Measurements from ENCODE around the gene TMEM54.

Gene TMEM54

DNA sequence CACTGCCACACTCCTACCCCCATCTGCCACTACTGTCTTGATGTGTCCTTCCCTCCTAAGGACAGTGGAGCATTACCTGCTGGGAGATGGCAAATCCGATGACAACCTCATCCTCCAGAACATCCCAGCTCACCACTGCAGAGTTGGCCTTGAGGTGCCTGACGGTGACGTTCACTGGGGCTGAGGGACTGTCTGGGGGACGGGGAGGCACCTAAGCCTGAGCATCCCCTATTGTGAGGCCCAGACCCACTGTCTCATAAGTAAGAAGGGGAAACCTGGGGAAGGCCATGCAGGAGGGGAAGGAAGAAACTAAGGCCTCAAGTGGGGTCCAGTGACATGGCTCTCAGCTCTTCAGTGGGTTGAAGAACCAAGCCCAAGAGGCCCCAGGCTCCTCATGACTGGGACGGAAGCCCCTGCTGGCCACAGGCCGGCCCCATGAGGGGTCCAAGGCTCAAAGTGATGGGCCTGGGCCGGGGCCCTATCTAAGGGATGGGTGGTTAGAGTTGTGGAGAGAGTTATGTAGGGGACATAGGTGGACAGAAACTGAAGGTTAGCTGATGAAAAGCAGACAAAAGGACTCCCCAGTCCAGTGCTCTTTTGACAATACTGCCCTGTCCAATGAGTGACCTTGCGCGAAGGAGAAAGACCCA lies 32.3 kb downstream of the TMEM54 start:
- Mint-ChIP-seq H3K27me3 (peaks cover 28% of the 10 kb centered on the region), H3K27ac (no peak overlapping the region), H3K36me3 (peaks cover 21% of the 10 kb centered on the region), H3K4me3 (peak overlapping the region; percentile 43), H3K4me1 (peaks cover 34% of the 10 kb centered on the region), H3K9me3 (no peaks in the 10 kb centered on the region)
- no peak for ATAC-seq

DNA sequence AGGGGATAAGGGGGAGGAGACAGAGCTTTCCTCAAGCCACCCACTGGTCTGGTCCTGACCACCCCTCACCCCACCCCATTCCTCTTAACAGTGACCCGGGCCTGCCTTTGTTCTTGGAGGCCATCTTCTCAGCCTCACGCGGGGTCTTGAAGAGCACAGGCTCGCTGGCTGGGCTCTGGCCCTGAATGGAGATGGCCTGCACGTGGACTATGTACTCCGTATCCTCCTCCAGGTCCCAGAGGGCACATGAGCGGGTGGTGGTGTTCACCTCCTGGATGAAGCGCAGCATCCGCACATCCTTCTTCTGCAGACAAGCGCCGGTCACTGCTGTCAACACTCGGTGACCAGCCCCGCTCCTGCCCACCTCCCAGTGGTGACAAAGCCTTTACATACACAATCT lies 33.1 kb downstream of the TMEM54 start:
- Mint-ChIP-seq H3K9me3 (no peaks in the 10 kb centered on the region), H3K36me3 (peaks cover 27% of the 10 kb centered on the region), H3K27ac (no peak overlapping the region), H3K4me1 (peaks cover 34% of the 10 kb centered on the region), H3K4me3 (no peak overlapping the region), H3K27me3 (peaks cover 27% of the 10 kb centered on the region)
- ATAC-seq, result no peak

DNA sequence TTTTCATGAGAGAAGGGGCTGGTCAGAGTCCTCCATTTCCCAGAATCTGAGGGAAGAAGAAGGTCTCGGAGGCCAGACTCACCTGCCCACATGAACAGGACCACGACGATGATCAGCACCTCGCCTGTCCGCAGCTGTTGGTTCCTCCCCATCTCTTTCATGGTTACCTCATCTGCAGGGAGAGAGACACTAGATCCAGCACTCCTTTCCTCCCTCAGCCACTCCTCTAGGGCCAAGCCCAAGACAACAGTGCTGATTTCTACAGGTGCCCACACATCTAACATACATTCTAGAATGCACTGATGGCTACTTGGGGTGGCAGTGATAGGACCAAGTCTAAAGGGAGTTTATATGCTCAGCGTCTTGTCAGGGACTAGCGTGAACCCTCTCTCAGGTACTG lies 33.5 kb downstream of the TMEM54 start:
- H3K27me3 Mint-ChIP-seq, result peaks cover 23% of the 10 kb centered on the region
- ATAC-seq, result no peak
- H3K4me3 Mint-ChIP-seq, result no peak overlapping the region
- H3K36me3 Mint-ChIP-seq, result peaks cover 32% of the 10 kb centered on the region
- H3K9me3 Mint-ChIP-seq, result no peaks in the 10 kb centered on the region
- peaks cover 30% of the 10 kb centered on the region for H3K4me1 Mint-ChIP-seq
- no peak overlapping the region for H3K27ac Mint-ChIP-seq

DNA sequence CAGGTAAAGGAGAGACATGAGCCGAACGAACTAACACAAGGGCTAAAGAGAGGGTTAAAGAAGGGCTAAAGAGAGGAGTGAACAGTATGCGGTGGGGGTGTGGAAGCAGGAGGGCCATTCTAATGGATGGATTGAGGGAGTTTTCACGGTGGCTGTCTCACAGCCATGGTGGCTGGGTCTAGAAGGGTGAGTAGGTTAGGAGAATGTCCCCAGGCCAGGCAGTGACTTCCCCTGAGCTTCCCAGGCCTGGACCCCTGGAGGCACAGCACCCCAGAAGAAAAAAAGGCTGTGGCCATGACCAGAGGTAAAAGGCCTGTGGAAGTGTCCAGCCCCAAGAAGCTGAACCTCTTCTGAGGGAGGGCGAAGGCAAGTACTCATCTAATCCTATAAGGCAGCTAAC lies 34.0 kb downstream of the TMEM54 start:
- H3K9me3 Mint-ChIP-seq, result no peaks in the 10 kb centered on the region
- peaks cover 19% of the 10 kb centered on the region for H3K27me3 Mint-ChIP-seq
- ATAC-seq, result no peak
- peaks cover 25% of the 10 kb centered on the region for H3K4me1 Mint-ChIP-seq
- peaks cover 37% of the 10 kb centered on the region for H3K36me3 Mint-ChIP-seq
- no peak overlapping the region for H3K27ac Mint-ChIP-seq
- H3K4me3 Mint-ChIP-seq, result no peak overlapping the region

DNA sequence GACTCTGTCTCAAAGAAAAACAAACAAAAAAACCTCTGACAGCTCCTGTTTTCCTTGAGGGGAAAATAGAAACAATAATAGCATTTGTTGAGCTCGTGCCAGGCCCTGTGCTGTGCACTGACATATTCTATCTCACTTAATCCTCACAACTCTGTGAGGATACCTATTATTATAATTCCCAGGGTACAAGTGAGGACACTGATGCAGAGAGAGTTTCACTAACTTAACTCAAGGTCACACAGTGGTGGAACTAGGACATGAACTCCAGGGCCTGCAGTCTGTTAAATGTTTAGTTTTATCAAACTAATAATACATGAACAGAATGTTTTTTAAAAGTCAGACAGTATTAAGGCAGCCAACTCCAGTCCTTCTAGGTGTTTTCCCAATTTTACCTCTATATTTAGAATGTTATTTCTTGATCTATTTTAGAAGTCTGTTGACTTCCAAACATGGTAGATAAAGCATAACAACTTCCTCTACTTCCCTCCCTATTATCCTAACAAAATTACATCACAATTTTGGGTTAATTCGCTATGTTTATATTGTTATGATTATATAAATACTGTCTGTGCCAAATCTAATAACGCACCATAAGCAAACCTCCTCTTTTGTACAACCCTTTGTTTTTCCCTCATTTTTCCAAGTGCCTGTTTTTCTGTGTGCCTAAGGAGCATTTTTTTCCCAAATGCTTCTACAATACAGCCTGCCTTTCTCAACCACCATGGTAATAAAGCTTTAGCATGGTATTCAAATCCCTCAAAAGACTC lies 35.4 kb downstream of the TMEM54 start:
- Mint-ChIP-seq H3K27ac (no peak overlapping the region), H3K27me3 (peaks cover 19% of the 10 kb centered on the region), H3K36me3 (peaks cover 43% of the 10 kb centered on the region), H3K9me3 (no peaks in the 10 kb centered on the region), H3K4me3 (no peak overlapping the region), H3K4me1 (peaks cover 13% of the 10 kb centered on the region)
- no peak for ATAC-seq

DNA sequence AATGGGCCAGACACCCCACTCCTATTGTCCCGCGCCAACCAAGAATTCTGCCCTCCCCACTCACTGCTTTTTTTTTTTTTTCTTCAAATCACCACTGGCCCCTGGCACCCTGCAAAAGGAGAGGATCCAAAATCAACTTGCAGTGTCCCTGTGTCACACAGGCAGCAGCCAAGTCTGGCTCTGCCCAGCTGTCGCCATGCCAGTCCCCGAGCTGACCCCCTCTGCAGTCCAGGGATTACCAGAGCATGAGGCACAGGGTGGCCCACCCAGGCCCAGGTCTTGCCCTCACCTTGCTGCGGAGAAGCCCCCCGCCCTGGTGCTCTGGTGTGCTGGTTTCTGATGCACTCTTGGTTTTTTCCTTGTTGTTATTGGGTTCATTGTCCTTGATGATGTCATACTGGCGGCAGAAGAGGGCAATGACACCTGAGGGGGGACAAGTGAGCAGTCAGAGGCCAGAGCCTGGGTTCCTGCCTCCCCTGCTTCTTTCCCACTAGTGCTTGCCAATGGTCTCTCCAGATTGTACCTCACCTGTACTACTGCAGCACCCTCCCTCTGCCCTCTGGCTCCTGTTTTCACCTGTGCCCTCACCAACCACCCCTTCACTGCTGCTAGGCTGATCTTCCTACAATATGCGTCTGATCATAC lies 36.7 kb downstream of the TMEM54 start:
- Mint-ChIP-seq H3K36me3 (peaks cover 43% of the 10 kb centered on the region), H3K27me3 (peaks cover 8% of the 10 kb centered on the region), H3K9me3 (no peaks in the 10 kb centered on the region), H3K27ac (no peak overlapping the region), H3K4me1 (peaks cover 4% of the 10 kb centered on the region), H3K4me3 (no peak overlapping the region)
- ATAC-seq, result no peak

DNA sequence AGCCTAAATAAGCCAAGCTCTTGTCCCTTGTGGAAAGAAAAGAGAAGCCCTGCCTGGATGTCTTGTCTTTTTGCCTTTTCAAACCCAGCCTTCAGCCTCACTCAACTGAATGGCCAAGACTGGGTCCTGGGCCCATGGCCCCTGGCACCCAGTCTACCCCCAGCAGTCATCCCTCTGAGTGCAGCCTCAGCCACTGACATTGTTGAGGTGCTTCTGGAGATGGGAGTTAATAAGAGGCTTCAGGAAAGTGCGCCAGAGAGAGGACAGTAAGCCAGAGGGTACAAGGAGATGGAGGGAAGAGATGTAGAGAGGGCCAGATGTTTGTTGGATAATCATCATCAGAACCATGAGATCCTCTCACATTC lies 37.3 kb downstream of the TMEM54 start:
- Mint-ChIP-seq H3K4me3 (no peak overlapping the region), H3K9me3 (no peaks in the 10 kb centered on the region), H3K36me3 (peaks cover 42% of the 10 kb centered on the region), H3K27ac (no peak overlapping the region), H3K27me3 (peaks cover 1% of the 10 kb centered on the region), H3K4me1 (no peaks in the 10 kb centered on the region)
- no peak for ATAC-seq

DNA sequence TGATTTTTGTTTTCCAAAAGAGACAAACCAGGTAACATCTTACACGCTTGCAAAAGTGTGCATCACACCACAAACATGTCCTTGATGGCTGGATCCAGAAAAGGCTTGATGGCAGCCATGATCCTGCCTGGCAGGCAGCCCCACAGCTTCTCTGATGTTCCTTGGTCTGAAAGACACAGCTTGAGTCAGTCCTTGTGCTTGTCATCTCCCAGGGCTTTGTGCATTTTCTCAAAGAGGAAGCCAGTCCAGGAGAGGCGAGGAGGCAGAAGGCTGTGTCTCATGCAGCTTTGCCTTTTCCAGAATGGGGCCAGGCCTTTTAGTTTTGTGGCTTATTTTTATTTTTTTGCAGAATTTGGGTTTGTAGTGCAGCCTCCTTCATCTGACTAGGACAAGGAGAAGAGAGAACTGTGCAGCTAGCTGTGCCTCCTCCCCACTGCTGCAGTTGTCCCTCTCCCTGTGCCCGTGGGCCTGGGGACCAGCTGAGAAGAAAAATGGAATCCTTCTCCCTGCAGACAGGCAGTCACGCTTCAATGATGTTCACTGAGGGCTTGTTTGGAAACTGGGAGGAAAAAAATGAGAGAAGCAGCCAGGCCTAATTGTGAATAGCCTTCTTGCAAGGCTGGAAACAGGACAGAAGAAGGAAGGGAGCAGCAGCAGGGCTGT lies 37.8 kb downstream of the TMEM54 start:
- Mint-ChIP-seq H3K4me3 (no peak overlapping the region), H3K36me3 (peaks cover 37% of the 10 kb centered on the region), H3K9me3 (no peaks in the 10 kb centered on the region), H3K27me3 (no peaks in the 10 kb centered on the region), H3K4me1 (no peaks in the 10 kb centered on the region), H3K27ac (no peak overlapping the region)
- no peak for ATAC-seq

DNA sequence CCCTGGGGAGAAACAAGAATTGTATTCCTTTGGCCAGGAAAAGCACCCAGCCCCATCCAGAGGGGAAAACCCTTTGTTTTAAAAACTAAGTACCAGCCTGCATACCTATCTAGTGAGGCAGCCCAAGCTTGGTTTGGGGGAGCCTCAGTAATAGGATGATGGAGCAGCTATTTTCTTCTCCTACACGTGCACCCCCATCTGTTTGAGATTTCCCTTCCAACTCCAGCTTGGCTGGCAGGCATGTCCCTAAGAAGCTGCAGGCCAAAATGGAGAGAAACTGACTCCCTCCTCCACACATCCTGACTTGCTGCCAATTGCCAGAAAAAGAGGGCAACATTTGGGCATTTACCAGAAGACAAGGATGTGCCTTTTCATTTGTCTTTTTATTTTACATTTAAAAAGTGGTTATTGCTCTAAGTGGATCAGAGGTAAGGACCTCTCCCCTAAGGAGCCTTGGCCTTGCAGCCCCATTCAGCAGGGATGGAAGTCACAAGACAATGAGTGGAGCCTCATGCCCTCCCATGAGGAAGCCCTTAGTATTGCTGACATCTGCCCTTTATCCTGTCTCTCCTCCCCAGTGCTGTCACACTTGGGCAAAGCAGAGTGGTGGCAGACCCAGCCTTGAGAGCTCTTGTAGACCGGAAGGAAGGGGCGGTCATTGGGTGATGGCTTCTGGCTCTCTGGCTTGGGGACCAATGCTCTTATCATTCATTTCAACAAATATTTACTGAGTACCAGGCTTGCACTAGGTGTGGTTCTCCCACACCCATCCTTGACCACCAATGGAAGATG lies 39.1 kb downstream of the TMEM54 start:
- ATAC-seq, result no peak
- H3K4me1 Mint-ChIP-seq, result no peaks in the 10 kb centered on the region
- H3K27me3 Mint-ChIP-seq, result no peaks in the 10 kb centered on the region
- H3K4me3 Mint-ChIP-seq, result no peak overlapping the region
- peaks cover 42% of the 10 kb centered on the region for H3K36me3 Mint-ChIP-seq
- H3K9me3 Mint-ChIP-seq, result no peaks in the 10 kb centered on the region
- no peak overlapping the region for H3K27ac Mint-ChIP-seq

DNA sequence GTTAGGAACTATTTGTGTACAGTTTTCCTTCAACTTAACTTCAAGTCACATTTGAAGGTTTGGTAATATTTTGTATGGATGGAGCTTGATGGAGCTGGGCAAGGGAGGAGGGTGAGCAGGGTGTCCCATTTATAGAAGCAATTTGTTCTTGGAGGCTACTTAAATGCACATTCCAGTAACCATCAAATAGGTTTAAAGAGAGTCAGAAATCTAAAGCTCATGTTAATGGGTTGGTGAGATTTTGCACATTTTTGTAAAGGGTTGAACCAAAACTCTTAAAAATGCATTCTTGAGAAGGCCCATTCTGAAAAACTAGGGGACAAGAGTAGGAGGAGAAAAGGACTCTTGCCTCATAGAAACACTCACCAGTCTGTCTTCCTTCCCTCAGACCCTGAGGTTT lies 40.6 kb downstream of the TMEM54 start:
- Mint-ChIP-seq H3K27me3 (no peaks in the 10 kb centered on the region), H3K36me3 (peaks cover 52% of the 10 kb centered on the region), H3K4me1 (no peaks in the 10 kb centered on the region), H3K4me3 (no peak overlapping the region), H3K9me3 (no peaks in the 10 kb centered on the region), H3K27ac (no peak overlapping the region)
- ATAC-seq, result no peak

DNA sequence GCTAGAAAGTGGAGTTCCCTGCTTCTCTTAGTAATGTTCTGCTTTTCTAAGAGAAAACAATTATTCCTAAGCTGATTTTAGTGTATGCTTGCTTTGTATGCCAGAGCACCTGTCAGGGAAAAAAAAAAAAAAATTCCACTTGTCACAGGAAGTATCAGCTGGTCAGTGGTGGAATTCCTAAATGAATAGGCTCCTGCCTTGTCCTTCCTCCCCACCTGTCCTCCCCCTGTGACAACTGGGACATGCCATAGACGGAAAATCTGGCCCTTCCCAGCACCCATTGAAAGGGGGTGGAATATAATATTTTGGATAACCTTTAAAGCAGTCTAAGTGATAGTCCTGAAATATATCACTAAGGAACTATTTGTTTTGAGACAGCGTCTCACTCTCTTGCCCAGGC lies 41.3 kb downstream of the TMEM54 start:
- ATAC-seq, result no peak
- Mint-ChIP-seq H3K27ac (no peak overlapping the region), H3K27me3 (no peaks in the 10 kb centered on the region), H3K36me3 (peaks cover 57% of the 10 kb centered on the region), H3K9me3 (no peaks in the 10 kb centered on the region), H3K4me3 (no peak overlapping the region), H3K4me1 (no peaks in the 10 kb centered on the region)

DNA sequence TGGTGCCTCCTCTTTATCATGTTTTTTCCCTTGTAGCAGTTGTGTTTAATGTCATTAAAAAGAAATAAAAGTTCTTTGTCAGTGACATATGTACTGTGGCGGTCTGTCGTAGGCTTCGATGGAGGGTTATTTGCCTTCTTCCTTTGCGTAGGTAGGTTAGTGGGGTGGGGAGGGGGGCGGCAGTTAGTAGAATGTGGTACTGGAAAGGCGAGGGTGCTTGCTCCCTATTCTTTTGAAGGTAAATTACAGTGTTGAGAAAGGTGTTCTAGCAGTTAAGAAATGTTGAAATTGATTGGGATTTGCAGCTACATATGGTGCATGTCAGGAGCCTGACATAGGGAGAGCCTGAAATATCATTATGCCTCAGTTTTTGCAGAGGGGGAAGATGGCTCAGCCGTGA lies 42.4 kb downstream of the TMEM54 start:
- H3K36me3 Mint-ChIP-seq, result peaks cover 60% of the 10 kb centered on the region
- ATAC-seq, result no peak

DNA sequence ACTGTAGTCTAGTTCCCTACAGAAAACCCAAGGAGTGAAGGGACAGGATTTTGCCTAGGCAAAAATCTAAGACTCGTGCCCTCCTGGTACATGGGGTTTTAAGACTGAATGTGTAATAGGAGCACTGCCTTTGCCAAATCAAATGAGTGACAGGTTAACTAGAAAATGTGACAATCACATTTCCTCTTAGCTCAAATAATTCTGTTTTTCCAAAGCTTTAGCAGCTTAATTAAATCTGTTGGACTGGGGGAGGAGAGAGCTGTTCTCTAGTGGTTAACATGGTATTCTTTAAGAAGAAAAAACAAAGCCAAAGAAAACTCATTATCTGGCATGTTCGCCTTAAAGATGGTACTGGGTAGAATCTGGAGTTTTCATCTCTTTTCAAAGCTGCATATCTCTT lies 43.1 kb downstream of the TMEM54 start:
- no peaks in the 10 kb centered on the region for H3K9me3 Mint-ChIP-seq
- H3K4me3 Mint-ChIP-seq, result no peak overlapping the region
- H3K36me3 Mint-ChIP-seq, result peaks cover 62% of the 10 kb centered on the region
- ATAC-seq, result no peak
- H3K27ac Mint-ChIP-seq, result no peak overlapping the region
- H3K4me1 Mint-ChIP-seq, result no peaks in the 10 kb centered on the region
- no peaks in the 10 kb centered on the region for H3K27me3 Mint-ChIP-seq

More for the DNA sequence above, 42.4 kb downstream of the TMEM54 start:
- Mint-ChIP-seq H3K9me3 (no peaks in the 10 kb centered on the region), H3K27me3 (no peaks in the 10 kb centered on the region), H3K4me1 (no peaks in the 10 kb centered on the region), H3K4me3 (no peak overlapping the region), H3K27ac (no peak overlapping the region)

DNA sequence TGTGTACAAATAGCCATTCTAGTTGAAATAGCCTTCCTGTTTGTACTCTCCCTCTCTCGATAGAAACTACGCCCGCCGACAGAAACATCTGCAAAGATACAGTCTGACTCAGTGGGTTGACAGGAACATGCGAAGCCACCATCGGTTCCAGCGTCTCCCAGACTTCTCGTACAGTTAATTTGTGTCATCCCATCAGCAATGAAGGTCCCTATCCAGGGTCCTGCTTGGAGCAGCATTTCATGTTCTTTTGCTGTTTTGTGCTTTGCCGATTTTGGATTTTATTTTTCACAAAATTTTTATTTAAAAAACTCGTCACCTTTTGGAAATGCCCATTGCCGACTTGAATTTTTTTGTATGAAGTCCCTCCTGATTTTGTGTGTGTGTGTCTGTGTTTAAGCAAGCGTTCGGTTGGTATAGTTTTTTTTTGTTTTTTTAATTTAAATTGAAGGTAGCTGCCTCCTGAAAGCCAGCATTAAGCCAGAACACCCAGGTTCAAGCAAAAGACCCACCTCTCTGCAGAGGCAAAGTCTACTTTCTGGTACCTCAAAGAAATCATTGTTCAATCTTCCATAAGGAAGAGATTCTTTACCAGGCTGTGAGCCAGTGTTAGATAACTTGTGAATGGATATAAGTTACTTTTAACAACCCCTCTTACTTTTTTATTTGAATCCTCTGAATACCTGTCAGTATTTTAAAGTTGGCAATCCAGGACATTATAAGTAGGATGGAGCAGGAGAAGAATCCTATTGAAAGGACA lies 45.1 kb downstream of the TMEM54 start:
- H3K27me3 Mint-ChIP-seq, result no peaks in the 10 kb centered on the region
- H3K27ac Mint-ChIP-seq, result no peak overlapping the region
- H3K36me3 Mint-ChIP-seq, result peaks cover 56% of the 10 kb centered on the region

More for the DNA sequence above, 45.1 kb downstream of the TMEM54 start:
- no peaks in the 10 kb centered on the region for H3K4me1 Mint-ChIP-seq
- H3K4me3 Mint-ChIP-seq, result no peak overlapping the region
- ATAC-seq, result no peak
- no peaks in the 10 kb centered on the region for H3K9me3 Mint-ChIP-seq

Measured in stimulated activated memory B cell treated with anti-CD40 and anti-IgM and Interleukin-4, amounts not matched to agents 10 μg/mL and 1 μg/mL and 100 μg/mL, for 72 hours (primary cell).